GM06990 (cell line): ENCODE measurements around the gene QSOX1.
A peak's percentile ranks its signal among the peaks of the same experiment; 100 is the strongest.

Experiments used
- DNase-seq: peaks from one replicate; pipeline ENCODE4 v3.0.0-alpha.2; 2011; ENCODE audit not compliant: insufficient read length; ENCODE audit errors: extremely low read depth
- H3K27me3 ChIP-seq: replicated peaks from 2 replicates; pipeline ENCODE4 v1.6.0; 2011; ENCODE audit warnings: low read length; ENCODE audit not compliant: control insufficient read depth, insufficient read depth
- H3K36me3 ChIP-seq: 2 replicates; pipeline ENCODE4 v1.5.1; 2011; ENCODE audit warnings: low read length; ENCODE audit not compliant: control insufficient read depth, insufficient read depth
- H3K4me3 ChIP-seq: replicated peaks from 2 replicates; pipeline ENCODE4 v1.5.1; 2011; ENCODE audit warnings: low read depth, mild to moderate bottlenecking, control low read depth, low read length
- TF ChIP-seq, protein P1 (sequence below): IDR thresholded peaks from 2 replicates; pipeline ENCODE4 v1.5.1; 2011; ENCODE audit warnings: low read length, control low read depth, mild to moderate bottlenecking, inconsistent platforms; ENCODE audit not compliant: insufficient read depth, poor library complexity, severe bottlenecking

QSOX1 gene

DNA sequence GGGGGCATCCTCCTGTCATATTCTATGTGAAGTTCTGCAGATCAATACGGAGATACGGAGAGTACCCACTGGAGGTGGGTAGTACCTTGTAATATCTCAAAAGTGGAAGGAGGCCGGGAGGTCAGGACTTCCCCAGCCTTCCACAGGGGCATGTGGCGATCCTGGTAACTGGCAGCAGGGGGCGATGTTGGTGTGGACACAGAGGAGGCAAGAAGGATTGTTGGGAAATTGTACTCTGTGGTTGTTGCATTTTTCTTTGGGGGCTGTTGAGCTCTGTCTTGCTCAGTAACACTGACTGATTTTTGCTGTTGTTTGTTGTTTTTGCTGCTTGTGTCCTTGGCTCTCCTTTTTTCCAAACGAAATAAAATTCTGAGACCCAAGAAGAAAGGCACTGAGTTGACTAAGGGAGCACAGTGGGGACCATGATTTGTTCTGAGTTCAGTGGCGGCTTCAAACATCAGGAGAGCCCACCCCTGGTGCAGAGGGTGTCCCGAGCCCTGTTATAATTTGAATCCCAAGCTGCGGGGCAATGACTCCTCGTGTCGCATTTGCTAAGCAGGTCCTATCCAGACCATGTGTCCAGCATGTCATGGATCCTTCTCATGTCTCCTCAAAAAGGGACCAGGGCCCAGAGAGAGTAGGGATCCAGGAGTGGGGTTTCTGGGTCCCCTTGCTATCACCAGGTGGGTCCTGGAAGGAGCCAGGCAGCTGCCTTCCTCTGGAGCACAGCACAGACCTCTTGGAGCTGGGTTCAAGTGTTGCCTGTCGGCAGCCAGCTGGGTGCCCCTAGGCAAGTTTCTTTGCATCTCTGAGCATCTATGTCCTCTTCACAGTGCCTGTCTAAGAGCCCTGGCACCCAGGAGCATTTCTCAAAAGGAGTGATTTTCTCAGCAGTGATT lies 98.2 kb downstream of the QSOX1 start:
- no peak for DNase-seq
- no peaks in the 10 kb centered on the region for H3K36me3 ChIP-seq
- H3K27me3 ChIP-seq = no peaks in the 10 kb centered on the region
- TF ChIP-seq, protein P1, sequence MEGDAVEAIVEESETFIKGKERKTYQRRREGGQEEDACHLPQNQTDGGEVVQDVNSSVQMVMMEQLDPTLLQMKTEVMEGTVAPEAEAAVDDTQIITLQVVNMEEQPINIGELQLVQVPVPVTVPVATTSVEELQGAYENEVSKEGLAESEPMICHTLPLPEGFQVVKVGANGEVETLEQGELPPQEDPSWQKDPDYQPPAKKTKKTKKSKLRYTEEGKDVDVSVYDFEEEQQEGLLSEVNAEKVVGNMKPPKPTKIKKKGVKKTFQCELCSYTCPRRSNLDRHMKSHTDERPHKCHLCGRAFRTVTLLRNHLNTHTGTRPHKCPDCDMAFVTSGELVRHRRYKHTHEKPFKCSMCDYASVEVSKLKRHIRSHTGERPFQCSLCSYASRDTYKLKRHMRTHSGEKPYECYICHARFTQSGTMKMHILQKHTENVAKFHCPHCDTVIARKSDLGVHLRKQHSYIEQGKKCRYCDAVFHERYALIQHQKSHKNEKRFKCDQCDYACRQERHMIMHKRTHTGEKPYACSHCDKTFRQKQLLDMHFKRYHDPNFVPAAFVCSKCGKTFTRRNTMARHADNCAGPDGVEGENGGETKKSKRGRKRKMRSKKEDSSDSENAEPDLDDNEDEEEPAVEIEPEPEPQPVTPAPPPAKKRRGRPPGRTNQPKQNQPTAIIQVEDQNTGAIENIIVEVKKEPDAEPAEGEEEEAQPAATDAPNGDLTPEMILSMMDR = peak; percentile 90
- no peak overlapping the region for H3K4me3 ChIP-seq
